Astrocyte (in vitro differentiated cells and primary cell): Measurements from ENCODE around the gene SMPDL3B. TPM values are rescaled to one million over a fixed set of nuclear protein-coding genes. Genes with fewer than 3 reads are reported as not detected.

Experiments used
- DNase-seq: peaks from one replicate; pipeline ENCODE4 v3.0.0-alpha.2; 2010; ENCODE audit warnings: low read depth
- FAIRE-seq: peaks from 2 replicates; lab custom pipeline; 2011; peaks lifted over from hg19 to GRCh38; lab: Jason Lieb, UNC
- H2AFZ ChIP-seq: 2 replicates; pipeline ENCODE4 v1.6.0; 2012; ENCODE audit warnings: low read depth, low read length, inconsistent platforms
- H3K27ac ChIP-seq: 2 replicates; pipeline ENCODE4 v1.5.1; 2011; ENCODE audit warnings: low read depth, low read length, inconsistent platforms
- H3K27me3 ChIP-seq: 2 replicates; pipeline ENCODE4 v1.6.0; 2011; ENCODE audit warnings: low read length, inconsistent platforms; ENCODE audit not compliant: insufficient read depth
- H3K36me3 ChIP-seq: 2 replicates; pipeline ENCODE4 v1.5.1; 2011; ENCODE audit warnings: low read length, inconsistent platforms; ENCODE audit not compliant: insufficient read depth
- H3K4me1 ChIP-seq: 2 replicates; pipeline ENCODE4 v1.5.1; 2011; ENCODE audit warnings: low read length, inconsistent platforms; ENCODE audit not compliant: insufficient read depth
- H3K4me2 ChIP-seq: 2 replicates; pipeline ENCODE4 v1.6.0; 2012; ENCODE audit warnings: low read length, inconsistent platforms
- H3K4me3 ChIP-seq: 2 replicates; pipeline ENCODE4 v1.5.1; 2011; ENCODE audit warnings: low read depth, mild to moderate bottlenecking, low read length, inconsistent platforms; ENCODE audit not compliant: insufficient read depth
- H3K79me2 ChIP-seq: 2 replicates; pipeline ENCODE4 v1.6.0; 2012; ENCODE audit warnings: mild to moderate bottlenecking, low read length, inconsistent platforms; ENCODE audit not compliant: insufficient read depth
- H3K9ac ChIP-seq: 2 replicates; pipeline ENCODE4 v1.6.0; 2012; ENCODE audit warnings: mild to moderate bottlenecking, low read length, inconsistent platforms
- H3K9me3 ChIP-seq: 2 replicates; pipeline ENCODE4 v1.5.1; 2012; ENCODE audit warnings: low read depth, mild to moderate bottlenecking, low read length, inconsistent platforms; ENCODE audit not compliant: insufficient read depth
- H4K20me1 ChIP-seq: 2 replicates; pipeline ENCODE4 v1.6.0; 2012; ENCODE audit warnings: low read length, inconsistent platforms; ENCODE audit not compliant: insufficient read depth
- H3K27ac Mint-ChIP-seq: one replicate; pipeline ENCODE4 v1.8.0; 2021; ENCODE audit warnings: mild to moderate bottlenecking, mixed read lengths; ENCODE audit not compliant: unreplicated experiment
- H3K27me3 Mint-ChIP-seq: one replicate; pipeline ENCODE4 v1.8.0; 2021; ENCODE audit warnings: low read depth, mixed read lengths; ENCODE audit not compliant: unreplicated experiment
- H3K36me3 Mint-ChIP-seq: one replicate; pipeline ENCODE4 v1.8.0; 2021; ENCODE audit warnings: low read depth, mixed read lengths; ENCODE audit not compliant: unreplicated experiment
- H3K4me1 Mint-ChIP-seq: one replicate; pipeline ENCODE4 v1.8.0; 2021; ENCODE audit warnings: low read depth, mixed read lengths; ENCODE audit not compliant: unreplicated experiment
- H3K4me3 Mint-ChIP-seq: one replicate; pipeline ENCODE4 v1.8.0; 2021; ENCODE audit warnings: mild to moderate bottlenecking, moderate library complexity, mixed read lengths; ENCODE audit not compliant: unreplicated experiment
- H3K9me3 Mint-ChIP-seq: one replicate; pipeline ENCODE4 v1.8.0; 2021; ENCODE audit warnings: mild to moderate bottlenecking, mixed read lengths; ENCODE audit not compliant: unreplicated experiment
- EZH2 ChIP-seq: IDR thresholded peaks from 2 replicates; pipeline ENCODE4 v1.6.1; 2012; ENCODE audit warnings: mild to moderate bottlenecking, low read length, inconsistent platforms; ENCODE audit not compliant: insufficient read depth
- total RNA-seq: library from RNA; stranded (reverse); gene quantifications from 2 replicates; pipeline ENCODE4 v1.2.1, GENCODE V29; 2021
- TF ChIP-seq, protein P1 (sequence below): IDR thresholded peaks from 2 replicates; pipeline ENCODE4 v1.5.1; 2011; ENCODE audit warnings: low read depth, mild to moderate bottlenecking, inconsistent platforms, low read length, moderate library complexity; ENCODE audit not compliant: insufficient read depth

Gene SMPDL3B
- total RNA-seq, 1 donor from 2014 or later = 2.2 TPM

DNA sequence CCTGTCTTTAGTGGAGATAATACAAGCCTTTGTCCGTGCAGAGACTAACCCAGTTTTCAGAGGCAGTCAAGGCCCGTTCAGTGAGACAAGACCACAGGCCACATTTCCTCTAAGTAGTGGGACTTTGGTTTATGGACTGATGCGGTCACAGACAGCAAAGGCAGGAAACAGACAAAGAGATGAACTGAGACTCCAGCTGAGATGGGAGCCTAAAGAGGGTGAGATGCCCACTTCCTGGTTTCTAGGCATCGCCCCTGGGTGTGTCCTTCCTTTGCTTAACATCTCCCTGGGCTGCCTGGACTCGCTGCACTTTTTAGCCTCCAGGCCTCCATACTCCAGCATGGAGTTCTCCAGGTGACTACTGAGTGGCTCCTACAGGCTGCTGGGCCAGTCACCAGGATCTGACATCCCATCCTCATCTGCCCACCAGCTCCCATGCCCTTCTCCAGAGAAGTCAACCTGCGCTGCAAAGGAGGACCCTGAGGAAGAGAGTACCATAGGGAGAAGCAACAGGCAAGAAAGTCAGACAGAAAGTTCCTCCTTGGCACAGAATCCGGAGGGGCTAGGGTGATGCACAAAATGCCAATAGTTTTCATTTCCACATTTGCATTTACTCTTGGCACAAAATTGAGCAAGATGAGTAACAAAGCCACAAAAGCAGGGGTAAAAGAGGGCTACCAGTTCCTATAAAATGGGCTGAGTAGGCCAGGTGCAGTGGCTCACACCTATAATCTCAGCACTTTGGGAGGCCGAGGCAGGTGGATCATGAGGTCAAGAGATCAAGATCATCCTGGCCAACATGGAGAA lies 47.4 kb upstream of the SMPDL3B start:
- no peaks in the 10 kb centered on the region for H3K4me1 ChIP-seq
- H3K36me3 Mint-ChIP-seq = peaks cover 4% of the 10 kb centered on the region
- H3K36me3 ChIP-seq = peaks cover 11% of the 10 kb centered on the region
- no peak for DNase-seq
- no peak overlapping the region for H3K4me3 ChIP-seq
- H3K9me3 Mint-ChIP-seq = no peaks in the 10 kb centered on the region
- H3K27me3 Mint-ChIP-seq = no peaks in the 10 kb centered on the region
- no peak overlapping the region for H3K4me3 Mint-ChIP-seq
- H3K9me3 ChIP-seq = no peaks in the 10 kb centered on the region
- no peak overlapping the region for H3K27ac Mint-ChIP-seq
- H3K9ac ChIP-seq = no peak overlapping the region
- no peaks in the 10 kb centered on the region for H3K4me1 Mint-ChIP-seq
- H3K79me2 ChIP-seq = no peaks in the 10 kb centered on the region
- TF ChIP-seq, protein P1, sequence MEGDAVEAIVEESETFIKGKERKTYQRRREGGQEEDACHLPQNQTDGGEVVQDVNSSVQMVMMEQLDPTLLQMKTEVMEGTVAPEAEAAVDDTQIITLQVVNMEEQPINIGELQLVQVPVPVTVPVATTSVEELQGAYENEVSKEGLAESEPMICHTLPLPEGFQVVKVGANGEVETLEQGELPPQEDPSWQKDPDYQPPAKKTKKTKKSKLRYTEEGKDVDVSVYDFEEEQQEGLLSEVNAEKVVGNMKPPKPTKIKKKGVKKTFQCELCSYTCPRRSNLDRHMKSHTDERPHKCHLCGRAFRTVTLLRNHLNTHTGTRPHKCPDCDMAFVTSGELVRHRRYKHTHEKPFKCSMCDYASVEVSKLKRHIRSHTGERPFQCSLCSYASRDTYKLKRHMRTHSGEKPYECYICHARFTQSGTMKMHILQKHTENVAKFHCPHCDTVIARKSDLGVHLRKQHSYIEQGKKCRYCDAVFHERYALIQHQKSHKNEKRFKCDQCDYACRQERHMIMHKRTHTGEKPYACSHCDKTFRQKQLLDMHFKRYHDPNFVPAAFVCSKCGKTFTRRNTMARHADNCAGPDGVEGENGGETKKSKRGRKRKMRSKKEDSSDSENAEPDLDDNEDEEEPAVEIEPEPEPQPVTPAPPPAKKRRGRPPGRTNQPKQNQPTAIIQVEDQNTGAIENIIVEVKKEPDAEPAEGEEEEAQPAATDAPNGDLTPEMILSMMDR = no peak
- no peak for TF ChIP-seq EZH2
- H3K4me2 ChIP-seq = no peak overlapping the region
- no peak overlapping the region for H3K27ac ChIP-seq
- FAIRE-seq = no peak
- no peak overlapping the region for H2AFZ ChIP-seq
- no peaks in the 10 kb centered on the region for H4K20me1 ChIP-seq
- H3K27me3 ChIP-seq = no peaks in the 10 kb centered on the region

DNA sequence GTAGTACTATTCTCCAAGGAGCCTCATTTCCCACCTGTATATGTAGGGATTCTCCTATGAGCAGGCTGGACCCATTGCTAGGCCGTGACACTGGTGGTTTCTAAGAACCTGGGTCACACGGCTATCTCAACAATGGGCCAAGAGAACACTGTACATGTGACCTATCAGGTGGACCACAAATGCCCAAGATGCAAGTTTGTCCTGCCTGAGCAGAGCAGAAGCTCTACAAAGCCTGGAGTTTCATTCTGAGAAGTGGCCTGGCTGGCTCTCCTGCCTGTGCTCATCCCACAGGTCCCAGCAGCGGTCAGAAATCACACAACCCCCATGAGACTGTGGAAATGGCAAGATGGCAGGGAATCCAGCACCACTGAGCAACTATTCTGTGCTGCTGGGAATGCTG lies 45.3 kb upstream of the SMPDL3B start:
- no peak overlapping the region for H3K27ac Mint-ChIP-seq
- Histone ChIP-seq H3K9ac (no peak overlapping the region), H3K27me3 (no peaks in the 10 kb centered on the region), H3K36me3 (peaks cover 26% of the 10 kb centered on the region), H3K9me3 (no peaks in the 10 kb centered on the region), H4K20me1 (no peaks in the 10 kb centered on the region), H3K27ac (no peak overlapping the region), H2AFZ (no peak overlapping the region), H3K4me2 (no peak overlapping the region), H3K4me1 (no peaks in the 10 kb centered on the region), H3K79me2 (no peaks in the 10 kb centered on the region), H3K4me3 (no peak overlapping the region)
- H3K36me3 Mint-ChIP-seq = peaks cover 12% of the 10 kb centered on the region
- H3K9me3 Mint-ChIP-seq = no peaks in the 10 kb centered on the region
- no peaks in the 10 kb centered on the region for H3K4me1 Mint-ChIP-seq
- no peak overlapping the region for H3K4me3 Mint-ChIP-seq
- DNase-seq = no peak
- no peak for FAIRE-seq
- TF ChIP-seq EZH2 = no peak
- TF ChIP-seq, protein P1 = no peak
- no peaks in the 10 kb centered on the region for H3K27me3 Mint-ChIP-seq
